ENCODE data around the gene TAB2.

Gene TAB2

DNA sequence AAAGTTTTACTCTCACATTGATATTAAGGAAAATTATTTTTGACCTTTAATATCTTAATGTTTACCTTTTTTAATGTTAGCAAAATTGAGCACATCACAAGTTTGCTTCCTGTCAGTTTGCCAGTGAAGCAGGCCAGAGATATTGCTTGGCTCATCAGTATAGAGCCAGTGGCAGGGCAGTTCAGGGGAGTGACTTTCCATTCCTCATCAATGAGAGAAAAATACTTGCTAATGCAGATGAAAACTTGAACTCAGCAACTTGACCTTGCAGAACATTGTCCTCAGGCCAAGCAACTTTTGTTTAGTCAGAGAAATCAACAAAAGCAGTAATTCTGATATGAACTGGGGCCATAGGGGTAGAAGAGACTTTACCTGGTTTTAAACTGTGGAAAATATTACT is 6.9 kb downstream of the TAB2 start:
- TF ChIP-seq, protein P1, sequence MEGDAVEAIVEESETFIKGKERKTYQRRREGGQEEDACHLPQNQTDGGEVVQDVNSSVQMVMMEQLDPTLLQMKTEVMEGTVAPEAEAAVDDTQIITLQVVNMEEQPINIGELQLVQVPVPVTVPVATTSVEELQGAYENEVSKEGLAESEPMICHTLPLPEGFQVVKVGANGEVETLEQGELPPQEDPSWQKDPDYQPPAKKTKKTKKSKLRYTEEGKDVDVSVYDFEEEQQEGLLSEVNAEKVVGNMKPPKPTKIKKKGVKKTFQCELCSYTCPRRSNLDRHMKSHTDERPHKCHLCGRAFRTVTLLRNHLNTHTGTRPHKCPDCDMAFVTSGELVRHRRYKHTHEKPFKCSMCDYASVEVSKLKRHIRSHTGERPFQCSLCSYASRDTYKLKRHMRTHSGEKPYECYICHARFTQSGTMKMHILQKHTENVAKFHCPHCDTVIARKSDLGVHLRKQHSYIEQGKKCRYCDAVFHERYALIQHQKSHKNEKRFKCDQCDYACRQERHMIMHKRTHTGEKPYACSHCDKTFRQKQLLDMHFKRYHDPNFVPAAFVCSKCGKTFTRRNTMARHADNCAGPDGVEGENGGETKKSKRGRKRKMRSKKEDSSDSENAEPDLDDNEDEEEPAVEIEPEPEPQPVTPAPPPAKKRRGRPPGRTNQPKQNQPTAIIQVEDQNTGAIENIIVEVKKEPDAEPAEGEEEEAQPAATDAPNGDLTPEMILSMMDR (conservative IDR thresholded peaks at IDR 0.05; ENCODE audit: low read length): no peak
- no peak for DNase-seq (ENCODE audit: low read depth)
- H3K4me3 ChIP-seq (ENCODE audit: low read length): no peak overlapping the region

DNA sequence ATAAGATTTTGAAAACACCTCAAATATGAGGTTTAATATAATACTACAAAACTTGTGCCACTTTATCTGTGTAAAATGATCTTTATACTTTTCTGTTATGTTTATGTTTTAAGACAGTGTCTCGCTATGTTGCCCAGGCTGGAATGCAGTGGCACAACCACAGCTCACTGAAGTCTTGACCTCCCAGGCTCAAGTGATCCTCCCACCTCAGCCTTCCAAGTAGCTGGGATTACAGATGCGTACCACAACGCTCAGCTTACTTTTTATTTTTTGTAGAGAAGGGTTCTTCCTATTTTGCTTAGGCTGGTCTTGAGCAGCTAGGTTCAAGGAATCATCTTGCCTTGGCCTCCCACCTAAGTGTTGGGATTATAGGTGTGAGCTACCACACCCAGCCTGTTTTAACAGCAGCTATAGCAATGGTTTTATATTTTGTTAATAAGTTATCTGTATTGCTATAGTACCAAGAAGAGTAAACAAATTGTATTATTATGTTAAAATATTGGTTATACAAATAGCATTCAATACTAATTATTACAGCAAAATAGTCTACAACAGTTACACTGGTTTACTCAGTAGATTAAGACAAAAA is 8.2 kb downstream of the TAB2 start:
- no peak for DNase-seq (ENCODE audit: low read depth)
- TF ChIP-seq, protein P1 (conservative IDR thresholded peaks at IDR 0.05; ENCODE audit: low read length): no peak
- no peak overlapping the region for H3K4me3 ChIP-seq (ENCODE audit: low read length)

DNA sequence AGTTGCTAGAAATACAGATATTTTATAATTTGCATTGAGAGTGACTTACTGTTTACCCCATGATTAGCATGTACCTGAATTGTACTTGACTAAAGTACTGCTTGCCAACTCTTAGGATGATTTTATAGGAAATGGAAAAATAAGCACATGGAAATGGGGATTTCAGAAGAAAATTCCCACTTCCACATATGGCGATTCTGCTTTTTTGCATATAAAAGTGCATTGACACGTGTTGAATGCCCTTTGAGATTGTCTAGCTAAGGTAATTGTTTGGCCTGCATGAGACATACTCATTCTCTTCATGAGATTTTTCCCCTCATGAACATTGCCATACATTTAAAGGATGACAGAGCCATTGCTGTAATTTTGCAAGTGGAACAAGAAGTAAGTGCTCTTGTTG is 10.1 kb downstream of the TAB2 start:
- TF ChIP-seq, protein P1 (conservative IDR thresholded peaks at IDR 0.05; ENCODE audit: low read length): no peak
- DNase-seq (ENCODE audit: low read depth): no peak

DNA sequence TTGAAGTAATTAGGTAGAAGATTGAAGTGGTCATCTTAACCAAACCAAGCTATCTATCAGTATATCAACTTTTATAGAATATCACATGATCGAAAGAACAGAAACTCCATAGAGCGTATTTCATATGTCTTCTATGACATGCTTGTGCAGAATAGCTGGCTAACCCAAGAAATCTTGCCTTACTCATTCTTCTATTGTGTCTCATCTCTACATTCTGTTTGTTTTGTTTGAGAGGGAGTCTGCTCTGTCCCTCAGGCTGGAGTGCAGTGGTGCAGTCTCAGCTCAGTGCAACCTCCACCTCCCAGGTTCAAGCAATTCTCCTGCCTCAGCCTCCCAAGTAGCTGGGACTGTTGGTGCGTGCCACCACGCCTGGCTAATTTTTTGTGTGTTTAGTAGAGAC is 10.6 kb downstream of the TAB2 start:
- no peak for DNase-seq (ENCODE audit: low read depth)
- no peak overlapping the region for H3K4me3 ChIP-seq (ENCODE audit: low read length)
- TF ChIP-seq, protein P1 (conservative IDR thresholded peaks at IDR 0.05; ENCODE audit: low read length): no peak

More for the DNA sequence above, 10.1 kb downstream of the TAB2 start:
- no peak overlapping the region for H3K4me3 ChIP-seq (ENCODE audit: low read length)

DNA sequence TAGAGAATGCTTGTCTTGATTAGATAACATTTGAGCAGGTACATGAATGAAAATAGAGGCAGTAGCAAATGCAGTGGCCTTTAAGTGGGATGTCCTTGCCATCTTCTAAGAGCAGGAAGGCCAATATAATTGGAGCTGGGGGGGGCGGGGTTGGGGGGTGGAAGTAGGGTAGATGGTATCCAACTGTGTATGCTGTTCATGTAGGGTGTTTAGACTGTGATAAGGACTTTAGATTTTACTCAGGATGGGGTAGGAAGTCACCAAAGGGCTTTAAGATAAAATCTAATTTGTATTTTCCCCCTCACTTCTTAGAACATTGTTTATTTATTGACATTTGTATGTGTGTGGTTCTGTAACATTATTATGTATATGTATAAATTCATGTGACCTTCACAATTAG is 12.0 kb downstream of the TAB2 start:
- no peak overlapping the region for H3K4me3 ChIP-seq (ENCODE audit: low read length)
- DNase-seq (ENCODE audit: low read depth): no peak
- TF ChIP-seq, protein P1 (conservative IDR thresholded peaks at IDR 0.05; ENCODE audit: low read length): no peak

DNA sequence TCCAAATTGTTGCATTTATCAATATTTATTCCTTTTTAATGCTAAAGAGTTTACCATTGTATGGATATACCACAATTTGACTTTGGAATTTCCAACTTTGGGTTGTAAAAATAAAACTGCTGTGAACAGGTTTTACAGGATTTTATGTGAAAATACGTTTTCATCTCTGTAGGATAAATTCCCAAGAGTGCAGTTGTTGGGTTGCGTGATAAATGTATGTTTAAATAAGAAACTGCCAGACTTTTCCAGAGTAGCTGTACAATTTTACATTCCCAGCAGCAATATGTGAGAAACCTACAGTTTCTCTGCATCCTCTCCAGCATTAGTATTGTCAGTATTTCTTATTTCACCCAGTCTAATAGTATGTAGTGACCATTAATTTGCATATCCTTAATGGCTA is 12.6 kb downstream of the TAB2 start:
- no peak overlapping the region for H3K4me3 ChIP-seq (ENCODE audit: low read length)
- no peak for DNase-seq (ENCODE audit: low read depth)
- TF ChIP-seq, protein P1 (conservative IDR thresholded peaks at IDR 0.05; ENCODE audit: low read length): no peak

DNA sequence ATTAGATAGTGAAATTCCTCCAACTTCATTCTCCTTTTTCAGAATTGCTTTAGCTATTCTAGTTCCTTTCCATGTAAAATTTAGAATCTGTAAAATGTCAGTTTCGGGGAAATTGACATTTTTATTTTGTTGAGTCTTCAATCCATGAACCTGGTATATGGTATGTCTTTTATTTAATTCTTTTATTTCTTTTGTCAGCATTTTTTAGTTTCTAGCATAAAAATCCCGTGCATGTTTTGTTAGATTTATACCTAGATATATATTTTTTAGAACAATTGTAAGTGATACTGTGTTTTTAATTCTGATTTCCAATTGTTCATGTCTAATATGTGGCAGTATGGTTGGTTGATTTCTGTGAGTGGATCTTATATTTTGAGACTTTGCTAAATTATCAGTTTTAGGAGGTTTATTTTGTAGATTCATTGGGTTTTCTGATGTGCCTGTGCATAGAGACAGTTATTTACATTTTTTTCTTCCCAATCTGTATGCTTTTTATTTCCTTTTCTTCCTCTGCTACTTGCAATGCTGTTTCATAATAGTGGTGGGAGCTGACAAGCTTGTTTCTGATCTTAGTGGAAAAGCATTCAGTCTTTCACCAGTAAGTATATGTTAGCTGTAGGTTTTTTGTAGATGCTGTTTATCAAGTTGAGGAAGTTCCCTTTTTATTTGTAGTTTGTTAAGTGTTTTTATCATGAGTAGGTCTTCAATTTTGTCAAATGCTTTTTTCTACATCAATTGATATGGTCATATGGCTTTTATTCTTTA is 13.7 kb downstream of the TAB2 start:
- H3K4me3 ChIP-seq (ENCODE audit: low read length): no peak overlapping the region
- peak; percentile 33 for DNase-seq (ENCODE audit: low read depth)
- TF ChIP-seq, protein P1 (conservative IDR thresholded peaks at IDR 0.05; ENCODE audit: low read length): no peak

Measured in AG10803 (cell line).